T-helper 2 cell (primary cell): ENCODE measurements around the gene NIPA2.

Experiments used
- DNase-seq, 5 experiments: peaks; one replicate each; pipeline versions ENCODE4 v3.0.0 to v3.0.0-alpha.2; 2012 to 2022

The NIPA2 gene

GRCh38 chr15:22903427-22903826 is 65.0 kb downstream of the NIPA2 start:
- DNase-seq, result no peak

- DNase-seq, result no peak
These were observed 65.6 kb downstream of the NIPA2 start for GRCh38 chr15:22903961-22904534.

GRCh38 chr15:22904736-22905135 is 66.3 kb downstream of the NIPA2 start:
- no peak for DNase-seq

GRCh38 chr15:22907161-22907950 is 68.9 kb downstream of the NIPA2 start:
- no peak for DNase-seq

- DNase-seq, result no peak
These were observed 70.4 kb downstream of the NIPA2 start for GRCh38 chr15:22908830-22909229.

GRCh38 chr15:22911306-22911705 is 72.8 kb downstream of the NIPA2 start:
- no peak for DNase-seq

- no peak for DNase-seq
These were observed 73.8 kb downstream of the NIPA2 start for GRCh38 chr15:22912256-22912655.

- no peak for DNase-seq
These were observed 75.3 kb downstream of the NIPA2 start for GRCh38 chr15:22913646-22914380.

GRCh38 chr15:22915866-22916515 is 77.5 kb downstream of the NIPA2 start:
- no peak for DNase-seq

GRCh38 chr15:22916606-22917350 is 78.3 kb downstream of the NIPA2 start:
- DNase-seq, result no peak

GRCh38 chr15:22917556-22917955 is 79.1 kb downstream of the NIPA2 start:
- DNase-seq, result no peak
